K562 (cell line): Measurements from ENCODE around the gene AFDN. TPM values are rescaled to one million over a fixed set of nuclear protein-coding genes. Genes with fewer than 3 reads are reported as not detected.

Experiments
- CHD1 ChIP-seq: fragments of 200-600 bp; sonication (generic); IDR thresholded peaks from one replicate; pipeline ENCODE4 v1.6.1; 2012; ENCODE audit warnings: mild to moderate bottlenecking, moderate library complexity, low read length, inconsistent platforms
- CTBP1 ChIP-seq: fragments of 450-650 bp; IDR thresholded peaks from 2 replicates; pipeline ENCODE4 v1.6.1; 2016; ENCODE audit warnings: borderline replicate concordance
- FOXA1 ChIP-seq: fragments of 450-650 bp; IDR thresholded peaks from 2 replicates; pipeline ENCODE4 v1.6.1; 2016; ENCODE audit warnings: mild to moderate bottlenecking, borderline replicate concordance
- RCOR1 ChIP-seq, 2 experiments: IDR thresholded peaks; 2 replicates each; pipeline ENCODE4 v1.6.1; 2012; ENCODE audit warnings: low read depth in 2 of 2, low read length in 2 of 2, borderline replicate concordance in 1 of 2, improper control_type of control experiment in 1 of 2
- ZKSCAN3 ChIP-seq: fragments of 250-450 bp; sonication (Bioruptor Pico); IDR thresholded peaks from 2 replicates; pipeline ENCODE4 v1.4.0; 2020
- ZNF274 ChIP-seq: IDR thresholded peaks from 2 replicates; pipeline ENCODE4 v1.6.1; 2011; ENCODE audit warnings: low read depth, mild to moderate bottlenecking, low read length, moderate library complexity, borderline replicate concordance
- polyA plus RNA-seq, 8 experiments: library from polyadenylated mRNA; depleted of rRNA in 4 of 8; stranded (reverse) in 5 of 8; unstranded in 3 of 8; fragments of >200 nt; fragmentation: Nextera tagmentation in 2 of 8; fragmentation: Illumina TruSeq in 1 of 8; extraction: Ambion mirVana in 2 of 8; extraction: Trizol in 1 of 8; gene quantifications; 2 replicates each; pipeline versions ENCODE4 v1.2.1 to v1.2.3, GENCODE V29; 2011 to 2014; ENCODE audit warnings: inconsistent platforms in 1 of 8, missing spikeins in 1 of 8
- total RNA-seq, 7 experiments: library from RNA; depleted of rRNA in 6 of 7; stranded (reverse); fragments of >200 nt in 6 of 7; fragmentation: Illumina TruSeq in 2 of 7; extraction: Trizol in 2 of 7; gene quantifications; 2 replicates each; pipeline versions ENCODE4 v1.2.1 to v1.2.3, GENCODE V29; 2011 to 2021; ENCODE audit warnings: low replicate concordance in 1 of 7
- TF ChIP-seq, protein P1 (sequence below): IDR thresholded peaks from 2 replicates; pipeline ENCODE4 v1.6.1; 2011; ENCODE audit warnings: borderline replicate concordance, low read depth, mild to moderate bottlenecking, moderate library complexity, low read length; ENCODE audit not compliant: insufficient read depth, poor library complexity, severe bottlenecking
- TF ChIP-seq, protein P2 (sequence below): fragments of 450-650 bp; formaldehyde crosslinking; IDR thresholded peaks from 2 replicates; pipeline ENCODE4 v1.4.0; 2020; ENCODE audit warnings: mild to moderate bottlenecking, mixed read lengths

The AFDN gene
- total and polyA plus RNA-seq, 9 of the 15 experiments (the other 6 are each of a cell fraction or from before 2014, with no cell fraction given) = 7.2 to 129 (median 105) TPM

DNA sequence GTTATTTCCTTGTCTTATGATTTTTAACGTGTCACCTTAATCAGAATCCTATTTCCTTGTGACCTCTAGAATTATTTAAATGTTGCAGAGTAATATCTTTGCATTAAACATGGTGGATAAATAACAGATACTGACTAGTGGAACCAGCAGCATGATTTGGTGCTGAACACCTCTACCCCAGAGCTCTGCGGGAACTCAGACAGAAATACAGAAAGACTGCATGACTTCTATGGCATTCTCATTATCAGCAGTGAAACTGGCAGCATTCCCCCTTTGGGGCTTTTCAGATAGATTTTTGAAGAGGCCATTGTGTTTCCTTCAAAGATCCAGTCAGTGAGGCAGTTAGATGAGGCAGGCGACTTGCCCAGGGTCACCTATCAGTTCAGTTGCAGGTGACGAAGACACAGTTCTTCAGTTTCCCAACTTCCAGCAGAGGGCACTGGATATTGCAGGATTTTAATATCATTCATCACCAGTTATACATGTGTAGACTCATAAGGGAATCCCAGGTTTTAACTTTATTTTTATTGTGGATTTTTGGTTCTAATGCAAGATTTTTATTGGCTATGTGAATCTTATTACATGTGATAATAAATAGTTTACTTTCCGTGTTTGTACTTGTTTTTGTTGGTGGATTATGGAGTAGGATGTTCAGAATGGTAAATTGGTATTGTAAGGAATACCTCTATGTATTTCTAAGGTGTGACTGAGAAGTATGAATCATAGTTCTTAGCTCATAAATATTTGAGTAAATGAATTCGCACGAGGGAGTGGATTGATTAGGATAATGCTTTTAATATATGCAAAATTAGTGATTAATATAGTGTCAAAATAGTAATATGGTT, 81.3 kb downstream of the AFDN start (continued):
- TF ChIP-seq FOXA1 (no peak), ZNF274 (no peak), CHD1 (no peak), CTBP1 (no peak), ZKSCAN3 (CRISPR knock-in tag) (no peak), RCOR1 (IDR thresholded peaks at IDR 0.05; ENCODE audit: borderline replicate concordance in 1 of 2, low read depth in 2 of 2, low read length in 2 of 2) (no peak)
- TF ChIP-seq, protein P1, sequence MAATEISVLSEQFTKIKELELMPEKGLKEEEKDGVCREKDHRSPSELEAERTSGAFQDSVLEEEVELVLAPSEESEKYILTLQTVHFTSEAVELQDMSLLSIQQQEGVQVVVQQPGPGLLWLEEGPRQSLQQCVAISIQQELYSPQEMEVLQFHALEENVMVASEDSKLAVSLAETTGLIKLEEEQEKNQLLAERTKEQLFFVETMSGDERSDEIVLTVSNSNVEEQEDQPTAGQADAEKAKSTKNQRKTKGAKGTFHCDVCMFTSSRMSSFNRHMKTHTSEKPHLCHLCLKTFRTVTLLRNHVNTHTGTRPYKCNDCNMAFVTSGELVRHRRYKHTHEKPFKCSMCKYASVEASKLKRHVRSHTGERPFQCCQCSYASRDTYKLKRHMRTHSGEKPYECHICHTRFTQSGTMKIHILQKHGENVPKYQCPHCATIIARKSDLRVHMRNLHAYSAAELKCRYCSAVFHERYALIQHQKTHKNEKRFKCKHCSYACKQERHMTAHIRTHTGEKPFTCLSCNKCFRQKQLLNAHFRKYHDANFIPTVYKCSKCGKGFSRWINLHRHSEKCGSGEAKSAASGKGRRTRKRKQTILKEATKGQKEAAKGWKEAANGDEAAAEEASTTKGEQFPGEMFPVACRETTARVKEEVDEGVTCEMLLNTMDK = no peak
- TF ChIP-seq, protein P2, sequence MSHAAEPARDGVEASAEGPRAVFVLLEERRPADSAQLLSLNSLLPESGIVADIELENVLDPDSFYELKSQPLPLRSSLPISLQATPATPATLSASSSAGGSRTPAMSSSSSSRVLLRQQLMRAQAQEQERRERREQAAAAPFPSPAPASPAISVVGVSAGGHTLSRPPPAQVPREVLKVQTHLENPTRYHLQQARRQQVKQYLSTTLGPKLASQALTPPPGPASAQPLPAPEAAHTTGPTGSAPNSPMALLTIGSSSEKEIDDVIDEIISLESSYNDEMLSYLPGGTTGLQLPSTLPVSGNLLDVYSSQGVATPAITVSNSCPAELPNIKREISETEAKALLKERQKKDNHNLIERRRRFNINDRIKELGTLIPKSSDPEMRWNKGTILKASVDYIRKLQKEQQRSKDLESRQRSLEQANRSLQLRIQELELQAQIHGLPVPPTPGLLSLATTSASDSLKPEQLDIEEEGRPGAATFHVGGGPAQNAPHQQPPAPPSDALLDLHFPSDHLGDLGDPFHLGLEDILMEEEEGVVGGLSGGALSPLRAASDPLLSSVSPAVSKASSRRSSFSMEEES (CRISPR knock-in tag) = no peak
- TF ChIP-seq, all 486 proteins: peak for 4
